UCSD-AML1 (cell line): ENCODE results near the gene GALNT9.
"Not testable (repeated sequence)": the region's sequence is repeated elsewhere in the genome, so short reads cannot be mapped to it uniquely, and the experiment has no call there.

ENCODE experiments used
- DNase-seq: peaks from one replicate; lab custom pipeline; 2025; ENCODE audit not compliant: unreplicated experiment; lab: John Stamatoyannopoulos, UW

Gene GALNT9

DNA sequence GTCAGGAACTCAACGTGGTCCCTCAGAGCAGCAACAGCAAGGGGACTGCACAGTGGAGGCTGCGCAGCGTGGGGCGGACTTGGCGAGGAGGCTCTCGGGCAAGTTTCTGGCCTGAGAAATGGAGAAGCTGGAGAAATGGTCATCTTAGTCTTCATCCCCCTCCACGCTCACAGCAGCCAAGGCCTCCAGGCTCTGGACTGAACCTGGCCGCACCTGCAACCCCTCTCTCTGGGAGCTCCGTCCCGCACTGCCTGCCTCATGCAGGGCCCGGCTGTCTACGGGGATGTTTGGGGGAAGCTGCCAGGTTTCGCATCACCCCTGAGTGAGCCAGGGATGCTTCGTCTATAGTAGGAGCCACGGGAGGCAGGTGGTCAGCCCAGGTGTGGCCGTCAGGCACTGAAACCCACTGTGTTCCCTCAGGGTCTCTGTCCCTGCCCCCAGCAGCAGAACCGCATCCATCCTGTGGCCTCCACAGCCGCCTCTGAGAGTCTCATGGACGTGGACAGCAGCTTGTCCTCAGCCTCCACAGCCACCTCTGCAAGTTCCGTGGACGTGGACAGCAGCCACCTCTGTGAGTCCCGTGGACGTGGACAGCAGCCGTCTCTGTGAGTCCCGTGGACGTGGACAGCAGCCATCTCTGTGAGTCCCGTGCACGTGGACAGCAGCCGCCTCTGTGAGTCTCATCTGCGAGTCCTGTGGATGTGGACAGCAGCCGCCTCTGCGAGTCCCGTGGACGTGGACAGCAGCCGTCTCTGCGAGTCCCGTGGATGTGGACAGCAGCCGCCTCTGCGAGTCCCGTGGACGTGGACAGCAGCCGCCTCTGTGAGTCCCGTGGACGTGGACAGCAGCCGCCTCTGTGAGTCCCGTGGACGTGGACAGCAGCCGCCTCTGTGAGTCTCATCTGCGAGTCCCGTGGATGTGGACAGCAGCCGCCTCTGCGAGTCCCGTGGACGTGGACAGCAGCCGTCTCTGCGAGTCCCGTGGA lies 29.1 kb upstream of the GALNT9 start:
- not testable (repeated sequence) for DNase-seq

DNA sequence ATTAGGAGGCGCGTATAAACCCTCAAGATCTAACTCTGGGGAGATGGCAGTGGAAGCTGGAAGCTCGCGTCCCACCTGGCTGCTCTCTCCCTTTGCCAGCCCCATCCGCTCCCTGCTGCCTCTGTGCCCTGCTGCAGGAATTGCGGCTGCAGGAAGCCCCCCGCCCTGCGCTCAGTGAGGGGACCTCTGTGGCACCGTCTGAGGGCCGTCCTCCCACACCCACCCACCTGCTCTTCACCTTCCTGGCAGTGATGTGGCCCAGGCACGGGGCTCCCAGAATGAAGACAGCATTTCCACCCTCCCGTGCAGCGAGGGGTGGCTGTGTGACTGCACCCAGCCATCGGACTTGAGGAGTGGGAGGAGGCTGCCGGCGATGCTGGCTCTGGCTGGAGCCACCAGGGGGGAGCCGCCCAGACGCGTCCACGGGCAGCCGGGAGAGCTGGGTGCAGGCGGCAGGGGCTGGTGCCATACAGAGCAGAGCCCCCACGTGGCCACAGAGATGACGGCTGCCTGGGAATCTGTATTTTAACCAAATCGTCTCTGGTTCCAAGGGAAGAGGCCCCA lies 28.3 kb upstream of the GALNT9 start:
- DNase-seq = no peak

DNA sequence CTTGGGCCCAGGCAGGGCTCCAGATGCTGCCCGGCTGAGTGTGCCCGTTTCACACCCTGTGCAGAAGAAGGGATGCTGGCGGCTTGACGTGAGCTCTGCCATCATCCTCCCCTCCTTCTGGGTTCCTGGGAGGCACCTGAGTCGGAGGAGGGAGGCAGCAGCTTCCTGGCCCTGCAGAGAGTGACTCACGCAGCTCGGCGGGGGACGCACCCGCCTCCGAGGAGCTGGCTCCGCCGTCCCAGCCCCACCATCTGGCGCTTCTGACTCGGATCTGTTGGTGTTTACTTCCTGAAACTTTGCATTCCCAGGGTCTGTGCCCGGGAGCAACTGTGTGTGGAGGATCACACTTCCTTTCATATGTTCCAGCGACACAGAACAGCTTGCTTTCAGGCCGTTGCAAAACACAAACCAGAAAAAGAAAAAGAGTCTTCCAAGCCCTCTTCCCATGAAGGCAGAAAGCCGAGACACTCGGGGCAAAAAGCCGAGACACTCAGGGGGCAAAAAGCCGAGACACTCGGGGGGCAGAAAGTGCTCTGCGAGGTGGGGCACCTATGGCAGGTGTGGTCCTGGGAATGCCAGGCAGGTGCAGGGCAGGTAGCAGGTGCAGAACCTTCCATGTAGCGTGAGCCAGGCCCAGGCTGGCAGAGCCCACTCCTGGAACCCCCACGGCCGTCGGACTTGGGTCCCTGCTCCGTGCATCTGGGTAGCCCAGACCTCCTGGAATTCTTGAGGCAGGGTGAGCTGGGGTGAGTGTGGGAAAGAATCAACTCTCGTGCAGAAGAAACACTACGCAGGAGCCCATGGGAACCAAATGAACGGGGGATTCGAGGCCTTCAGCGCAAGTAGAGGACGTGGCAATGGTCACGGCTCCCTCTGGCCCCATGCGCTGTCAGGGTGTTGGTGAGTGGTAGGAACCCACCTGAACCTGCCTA lies 27.6 kb upstream of the GALNT9 start:
- peak; percentile 50 for DNase-seq

DNA sequence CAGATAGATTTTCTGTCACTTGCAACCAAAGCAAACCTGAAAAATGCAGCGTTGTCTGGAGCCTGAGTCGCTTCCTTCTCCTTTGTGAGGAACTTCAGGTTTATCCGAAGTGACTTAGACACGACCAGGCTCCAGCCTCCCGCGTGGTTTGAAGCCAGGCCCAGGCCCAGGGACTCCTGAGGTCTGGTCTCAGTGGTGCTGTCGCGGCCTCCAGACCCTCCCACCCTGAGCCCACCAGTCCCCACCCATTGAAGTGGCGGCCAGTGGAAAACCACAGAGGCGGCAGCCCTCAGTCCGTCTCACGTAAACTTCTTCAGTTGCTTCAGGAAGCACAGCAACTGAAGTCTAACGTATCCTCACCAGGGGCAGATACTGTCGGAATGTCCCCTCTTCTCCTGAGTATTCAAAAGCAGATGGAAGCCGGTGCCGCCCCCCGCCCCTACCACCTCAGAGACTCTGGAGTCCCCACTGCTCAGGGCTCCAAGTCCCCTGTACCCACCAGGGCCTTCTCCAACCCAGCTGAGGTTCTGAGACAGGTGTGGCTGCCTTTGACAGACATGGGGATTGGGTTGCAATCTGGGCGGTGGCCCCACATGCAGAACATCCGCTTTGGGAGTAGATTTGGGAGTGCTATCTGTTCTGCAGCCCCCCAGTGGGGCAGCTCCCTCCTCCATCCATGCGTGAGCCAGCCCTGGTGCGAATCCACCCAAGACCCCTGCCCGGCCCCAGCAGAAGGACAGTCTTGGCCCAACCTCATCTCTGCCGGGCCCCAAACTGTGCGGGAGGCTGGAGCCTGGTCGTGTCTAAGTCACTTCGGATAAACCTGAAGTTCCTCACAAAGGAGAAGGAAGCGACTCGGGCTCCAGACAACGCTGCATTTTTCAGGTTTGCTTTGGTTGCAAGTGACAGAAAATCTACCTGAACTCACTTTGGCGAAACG lies 26.6 kb upstream of the GALNT9 start:
- no peak for DNase-seq

DNA sequence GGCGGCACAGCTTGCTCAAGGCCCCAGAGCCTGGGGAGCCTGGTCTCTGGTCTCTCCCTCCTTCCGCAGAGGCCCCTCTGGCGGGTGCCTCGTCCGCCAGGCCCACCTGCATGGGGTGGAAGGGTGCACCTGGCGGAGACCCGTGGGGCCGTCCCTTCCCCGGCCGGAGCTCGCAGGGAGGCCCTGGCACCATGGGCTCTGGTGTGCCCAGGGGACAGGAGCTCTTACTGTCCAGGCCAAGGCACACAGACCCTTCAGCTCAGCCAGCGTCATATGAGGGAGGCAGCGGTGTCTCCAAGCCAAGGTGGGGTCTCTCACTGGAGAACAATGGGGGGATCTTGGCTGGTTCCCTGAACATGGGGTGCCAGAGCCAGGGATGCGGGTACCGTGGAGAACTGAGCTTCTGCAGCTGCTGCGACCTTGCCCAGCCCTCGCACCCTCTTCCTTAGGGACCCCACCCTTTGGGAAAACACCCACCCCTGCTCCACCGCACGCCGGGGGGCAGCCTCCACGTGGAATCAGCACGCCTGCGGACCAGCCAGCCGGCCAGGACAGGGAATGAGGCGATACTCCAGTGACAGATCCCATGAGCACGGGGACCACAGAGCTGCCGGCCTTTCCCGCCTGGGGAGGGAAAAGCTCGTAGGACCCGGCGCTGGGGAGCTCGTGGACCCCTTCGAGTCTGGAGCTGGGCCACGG lies 25.7 kb upstream of the GALNT9 start:
- no peak for DNase-seq

DNA sequence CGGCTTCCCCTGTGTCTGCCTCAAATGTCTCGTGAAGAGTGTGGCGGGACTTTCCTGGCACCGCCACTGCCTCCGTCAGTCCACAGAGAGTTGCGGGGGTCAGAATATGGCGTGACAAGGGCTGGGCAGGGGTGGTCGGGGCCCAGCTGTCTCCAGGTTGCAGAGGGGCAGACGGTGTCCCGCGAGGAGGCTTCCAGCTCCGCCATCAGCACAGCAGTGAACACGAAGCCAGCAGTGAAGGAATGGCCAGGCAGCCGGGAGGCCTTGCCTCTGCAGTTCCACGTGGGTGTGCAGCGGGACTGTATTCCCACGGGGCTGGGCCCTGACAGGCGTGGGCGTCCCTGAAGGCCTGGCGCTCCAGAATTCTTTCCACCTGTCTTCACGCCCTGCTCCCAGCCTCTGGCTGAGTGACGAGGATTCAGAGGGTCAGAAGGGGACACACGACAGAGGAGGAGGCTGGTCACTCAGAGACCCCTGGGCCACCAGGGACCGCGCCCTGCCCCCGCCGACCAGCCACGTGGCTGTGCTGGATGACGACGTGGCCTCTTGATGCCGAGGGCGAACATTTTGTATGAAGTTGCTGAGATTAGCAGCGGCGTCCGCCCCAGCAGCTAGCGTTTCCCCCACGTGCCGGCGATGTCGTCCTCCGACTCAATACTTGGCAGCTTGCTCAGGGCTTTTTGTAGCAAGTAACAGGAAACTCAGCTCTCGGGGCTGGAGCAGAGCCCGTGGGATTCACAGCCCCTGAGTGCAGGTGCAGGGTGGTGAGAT lies 25.0 kb upstream of the GALNT9 start:
- DNase-seq = no peak

DNA sequence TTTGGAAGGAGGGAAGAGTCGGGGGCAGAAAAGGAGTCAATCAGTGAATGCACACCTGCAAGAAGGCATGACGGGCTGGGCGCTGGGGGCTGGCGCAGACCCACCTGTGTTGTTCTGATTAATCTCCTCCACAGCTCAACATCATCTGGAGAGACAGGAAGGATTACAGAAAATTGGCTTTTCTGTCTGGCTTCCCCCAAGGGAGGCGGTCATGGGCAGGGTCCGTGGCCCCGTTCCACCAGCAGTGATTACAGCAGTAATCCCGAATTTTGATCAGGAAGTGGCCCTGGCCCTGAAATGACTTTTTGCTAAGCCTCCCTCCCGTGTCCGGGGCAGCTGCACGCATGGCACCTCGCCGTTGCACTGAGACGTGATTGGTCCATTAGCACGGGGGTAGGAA lies 24.4 kb upstream of the GALNT9 start:
- DNase-seq = no peak

DNA sequence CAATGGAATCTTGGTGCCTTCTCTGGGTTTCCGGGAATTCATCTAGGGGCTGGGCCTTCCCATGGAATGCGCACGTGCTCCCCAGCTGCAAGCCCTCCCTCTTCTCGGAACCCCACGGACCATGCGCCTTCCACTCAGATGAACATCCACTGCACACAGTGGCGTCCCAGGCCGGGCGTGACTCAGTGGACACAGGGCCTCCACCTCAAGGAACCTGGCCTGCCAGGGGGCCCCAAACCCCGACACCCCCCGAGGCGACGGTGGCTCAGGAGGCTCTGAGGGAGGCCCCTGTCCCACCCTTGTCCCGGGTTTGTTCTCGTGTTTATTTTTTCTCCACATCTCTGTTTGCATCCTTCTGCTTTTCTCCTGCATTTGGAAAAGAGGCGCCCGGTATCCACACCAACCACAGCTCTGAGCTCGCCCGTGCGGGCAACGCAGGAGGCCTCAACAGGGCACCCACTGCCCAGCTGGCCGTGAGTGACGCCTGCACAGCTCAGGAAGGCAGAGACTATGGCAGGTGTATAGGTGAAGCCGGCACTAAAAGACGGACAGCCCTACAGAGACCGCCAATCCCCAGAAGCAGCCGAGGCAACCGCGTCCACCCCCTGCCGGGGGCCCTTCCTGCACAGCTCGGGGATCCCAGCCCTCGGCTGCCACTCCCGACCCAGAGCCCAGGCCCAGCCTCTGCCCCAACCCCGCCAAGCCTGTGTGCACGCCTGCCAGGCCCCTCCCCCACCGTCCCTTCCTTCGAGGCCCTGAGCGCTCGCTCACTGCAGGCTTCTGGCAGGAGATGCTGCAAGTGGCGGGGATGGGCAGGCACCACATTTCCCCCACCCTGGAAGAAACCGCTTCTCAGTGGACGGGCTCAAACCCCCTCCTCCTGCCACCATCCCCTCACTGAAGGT lies 23.8 kb upstream of the GALNT9 start:
- DNase-seq = no peak

DNA sequence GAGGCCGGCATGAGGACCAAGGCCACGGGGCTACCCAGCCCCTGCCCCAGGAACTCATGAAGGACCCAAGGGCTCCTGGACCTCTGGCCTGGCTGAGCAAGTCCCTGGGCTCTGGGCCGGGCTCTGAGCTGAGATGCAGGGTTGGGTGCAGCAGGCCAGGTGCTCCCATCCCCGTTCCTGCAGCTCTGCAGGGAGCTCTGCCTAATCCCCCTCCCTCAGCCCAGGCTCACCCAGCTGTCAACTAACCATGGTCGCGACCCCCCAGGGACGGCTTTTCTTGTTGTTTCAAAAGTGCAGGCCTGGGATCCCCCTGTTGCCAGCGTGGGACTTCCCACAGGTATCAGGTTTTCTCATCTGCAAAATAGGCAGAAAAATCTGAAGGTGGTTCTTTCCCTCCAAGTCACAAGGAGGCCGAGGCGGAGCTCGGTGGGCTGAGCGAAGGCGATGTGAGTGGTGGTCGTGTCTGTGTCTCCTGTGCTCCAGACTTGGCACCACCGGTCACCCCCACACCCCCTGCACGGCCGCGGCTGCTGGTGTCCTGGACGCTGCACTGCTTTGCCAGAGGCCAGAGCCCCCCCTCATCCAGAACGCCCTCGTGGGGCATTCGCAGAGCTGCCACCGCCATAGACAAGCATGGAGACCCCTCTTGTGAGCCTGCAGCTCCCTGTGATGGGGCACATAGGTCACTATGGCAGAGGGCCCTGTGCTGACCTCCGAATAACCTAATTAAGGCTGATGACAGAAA lies 22.5 kb upstream of the GALNT9 start:
- no peak for DNase-seq

DNA sequence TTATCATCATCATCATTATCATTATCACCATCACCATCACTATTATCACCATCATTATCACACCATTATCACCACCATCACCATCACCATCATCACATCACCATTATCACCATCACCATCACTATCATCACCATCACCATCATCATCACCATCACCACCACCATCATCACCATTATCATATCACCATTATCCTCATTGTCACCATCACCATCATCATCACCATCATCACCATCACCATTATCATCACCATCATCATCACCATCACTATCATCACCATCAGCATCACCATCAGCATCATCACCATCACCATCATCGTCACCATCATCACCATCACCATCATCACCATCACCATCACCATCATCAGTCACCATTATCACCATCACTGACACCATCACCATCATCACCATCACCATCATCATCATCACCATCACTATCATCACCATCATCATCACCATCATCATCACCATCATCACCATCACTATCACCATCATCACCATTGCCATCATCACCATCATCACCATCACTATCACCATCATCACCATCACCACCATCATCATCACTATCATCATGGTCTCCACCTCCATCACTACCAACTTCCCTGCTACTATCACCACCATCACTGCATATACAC lies 20.2 kb upstream of the GALNT9 start:
- no peak for DNase-seq

DNA sequence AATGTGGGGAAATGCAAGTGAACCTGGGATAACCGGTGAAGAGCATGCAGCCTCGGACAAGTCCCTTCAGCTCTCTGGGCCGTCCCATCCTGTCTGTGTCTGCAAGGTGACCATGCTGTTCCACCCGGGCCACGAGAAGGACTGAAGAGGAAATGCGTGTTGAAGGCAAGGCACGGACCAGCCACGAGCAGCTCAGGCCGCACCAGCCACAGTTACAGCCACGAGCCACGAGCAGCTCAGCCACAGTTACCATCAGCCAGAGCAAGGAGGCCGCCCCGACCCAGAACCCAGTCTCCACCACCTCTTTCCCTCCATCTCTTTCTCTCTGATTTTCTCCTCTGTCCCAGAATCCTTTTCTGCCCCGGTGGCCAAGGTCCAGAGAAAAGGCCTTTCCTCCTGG lies 18.8 kb upstream of the GALNT9 start:
- no peak for DNase-seq

DNA sequence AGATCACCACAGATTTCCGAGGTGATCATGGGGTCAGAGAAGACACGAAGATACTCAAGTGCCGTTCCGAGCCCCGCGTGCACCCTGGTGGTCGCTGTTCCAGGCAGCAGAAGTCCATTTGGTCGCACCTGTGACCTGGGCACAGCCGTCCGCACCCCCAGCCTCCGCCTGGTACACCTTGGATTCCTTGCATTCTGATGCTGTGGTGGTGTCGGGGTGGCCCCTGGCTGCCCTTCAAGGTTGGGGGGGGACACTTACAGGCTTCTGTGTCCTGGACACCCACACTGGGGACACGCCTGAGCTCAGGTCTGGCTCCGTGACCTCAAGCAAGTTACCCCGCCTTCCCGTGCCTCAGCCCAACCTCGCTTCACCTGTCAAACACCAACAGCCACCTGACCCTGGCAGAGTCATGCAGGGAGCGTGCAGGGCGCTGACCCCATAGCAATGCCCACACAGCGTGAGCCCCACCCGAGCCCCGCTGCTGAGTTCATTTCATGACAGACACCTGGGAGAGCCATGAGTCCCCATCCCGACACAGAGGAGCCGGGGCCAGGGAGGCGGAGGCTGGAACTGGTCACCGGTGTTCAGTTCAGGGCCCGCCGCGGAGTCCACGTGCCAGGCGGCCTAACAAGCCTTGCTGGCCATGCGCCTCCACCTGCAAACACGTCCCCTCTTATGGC lies 17.9 kb upstream of the GALNT9 start:
- no peak for DNase-seq

DNA sequence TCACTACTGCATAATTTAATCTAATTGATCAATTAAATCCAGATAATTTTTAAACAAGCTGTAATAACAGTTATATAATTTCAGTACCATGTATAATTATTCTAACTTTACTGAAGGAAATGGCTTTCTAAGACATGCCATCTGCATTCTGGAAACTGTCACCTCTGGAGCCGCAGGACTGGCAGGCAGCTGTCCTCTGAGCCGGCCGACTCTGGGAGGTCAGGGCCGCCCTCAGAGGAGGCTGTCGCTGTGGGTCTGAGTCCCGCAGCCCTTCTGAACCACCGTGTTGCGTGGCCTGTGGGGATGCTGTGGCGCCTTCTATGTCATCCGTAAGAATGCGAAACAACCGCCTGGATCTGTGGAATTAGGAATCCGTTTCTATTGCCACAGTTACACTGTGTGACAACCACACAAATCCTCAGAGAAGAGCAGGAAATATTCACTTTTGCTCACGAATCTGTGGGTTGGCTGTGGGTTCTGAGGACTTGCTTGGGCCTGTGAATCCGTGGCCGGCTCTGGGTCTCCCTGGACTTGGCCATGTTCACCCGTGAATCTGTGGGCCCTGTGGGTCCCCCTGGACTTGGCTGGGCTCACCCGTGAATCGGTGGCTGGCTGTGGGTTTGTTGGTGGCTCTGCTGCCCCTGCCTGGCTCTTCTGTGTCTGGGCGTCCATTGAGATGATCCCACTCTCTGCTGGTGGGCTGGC lies 17.2 kb upstream of the GALNT9 start:
- no peak for DNase-seq

DNA sequence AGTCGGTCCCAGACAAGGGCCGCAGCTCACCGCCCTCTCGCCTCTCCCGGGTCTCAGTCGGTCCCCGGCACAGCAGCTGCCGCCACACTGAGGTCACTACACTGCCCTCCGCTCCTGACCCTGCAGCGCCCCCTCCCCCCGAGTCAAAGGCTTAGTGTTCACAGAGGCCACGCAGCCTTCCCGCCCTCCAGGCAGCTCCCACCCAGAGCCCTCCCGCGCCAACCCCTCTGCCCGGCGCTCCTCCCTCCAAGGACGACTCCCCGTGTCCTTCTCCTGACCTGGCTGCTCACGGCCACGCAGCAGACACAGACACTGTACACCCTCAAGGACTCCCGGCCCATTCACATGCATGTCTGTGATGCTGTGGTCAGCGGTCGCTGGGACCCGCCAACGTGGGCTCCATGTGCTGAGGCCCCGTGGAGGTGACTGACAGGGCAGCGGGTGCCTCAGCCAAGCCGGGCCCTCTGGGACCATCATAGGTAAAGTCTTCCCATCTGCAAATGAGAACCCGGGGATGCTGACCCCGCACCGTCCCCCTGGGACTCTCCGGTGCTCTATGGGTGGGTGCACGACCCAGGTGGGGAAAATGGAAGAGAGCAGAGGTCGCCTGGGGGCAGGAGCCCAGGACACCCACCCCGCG lies 16.3 kb upstream of the GALNT9 start:
- DNase-seq = no peak

DNA sequence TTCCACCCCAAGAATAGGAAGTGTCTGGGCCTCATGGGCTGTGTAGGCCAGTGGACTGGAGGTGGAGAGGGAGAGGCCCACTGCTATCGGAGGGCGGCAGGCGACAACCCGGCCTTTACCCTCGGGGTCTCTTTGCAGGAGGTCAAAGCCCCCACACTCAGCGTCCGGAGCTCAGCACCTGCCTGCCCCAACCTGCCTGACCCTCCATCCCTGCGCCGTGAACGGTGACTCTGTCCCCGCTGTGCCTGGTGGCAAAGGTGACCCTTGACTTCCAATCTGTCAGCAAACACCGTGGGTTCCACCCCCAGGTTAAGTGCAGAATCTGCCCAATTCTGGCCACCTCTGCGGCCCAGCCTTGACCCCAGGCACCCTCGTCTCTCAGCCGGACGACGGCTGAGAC lies 15.7 kb upstream of the GALNT9 start:
- DNase-seq = no peak
